GM19238 (cell line): Measurements from ENCODE around the gene ASPHD1.
"Not testable (repeated sequence)": the region's sequence is repeated elsewhere in the genome, so short reads cannot be mapped to it uniquely, and the experiment has no call there.

ENCODE experiments used
- DNase-seq: peaks from one replicate; pipeline ENCODE4 v3.0.0; 2011; ENCODE audit warnings: low spot score; ENCODE audit not compliant: insufficient read length

The ASPHD1 gene

DNA sequence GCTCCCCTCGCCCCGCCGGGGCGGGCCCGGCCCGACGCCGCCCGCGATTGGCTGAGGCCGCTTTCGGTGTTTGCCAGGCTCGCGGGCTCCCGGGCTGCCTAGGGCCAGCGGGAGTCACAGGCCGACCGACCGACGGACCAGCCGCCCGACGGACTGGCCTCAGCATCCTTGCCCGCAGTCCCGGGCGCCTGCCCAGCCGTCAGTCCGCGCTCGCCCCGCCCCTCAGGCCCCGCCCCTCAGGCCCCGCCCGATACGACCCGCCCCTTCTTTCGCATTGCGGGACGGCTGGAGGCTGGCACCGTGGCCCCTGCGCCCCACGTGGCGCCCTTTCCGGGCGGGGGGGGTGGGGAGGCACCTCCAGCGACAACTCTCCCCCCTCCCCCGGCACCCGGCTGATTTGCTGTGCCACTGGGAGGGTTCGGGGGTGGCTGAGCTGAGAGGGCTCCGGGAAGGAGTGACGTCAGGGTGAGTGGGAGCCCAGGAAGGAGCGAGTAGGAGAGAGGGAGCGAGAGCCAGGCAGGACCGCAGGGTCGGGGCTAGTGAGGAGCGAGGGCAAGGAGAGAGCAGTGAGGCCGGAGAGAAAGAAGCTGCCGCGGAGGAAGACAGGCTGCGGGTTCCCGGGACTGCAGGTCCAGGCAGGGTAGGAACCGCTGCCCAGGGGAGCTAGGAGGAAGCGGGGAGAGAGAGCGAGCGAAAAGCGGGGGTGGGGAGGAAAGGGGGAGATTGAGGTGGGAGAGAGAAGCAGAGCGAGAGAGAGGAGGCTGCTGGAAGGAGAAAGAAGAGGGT lies at the start of gene ASPHD1:
Gene ASPHD1 (plus strand): TSS at position 387 of the 786 bp plus-strand sequence. CDS start 484 bp downstream, outside the sequence.
- peak; percentile 83 for DNase-seq

- no peak for DNase-seq
Measured at GRCh38 chr16:29850998-29851397, 49.3 kb upstream of the ASPHD1 start.

- no peak for DNase-seq
Measured at GRCh38 chr16:29852654-29853053, 47.6 kb upstream of the ASPHD1 start.

DNA sequence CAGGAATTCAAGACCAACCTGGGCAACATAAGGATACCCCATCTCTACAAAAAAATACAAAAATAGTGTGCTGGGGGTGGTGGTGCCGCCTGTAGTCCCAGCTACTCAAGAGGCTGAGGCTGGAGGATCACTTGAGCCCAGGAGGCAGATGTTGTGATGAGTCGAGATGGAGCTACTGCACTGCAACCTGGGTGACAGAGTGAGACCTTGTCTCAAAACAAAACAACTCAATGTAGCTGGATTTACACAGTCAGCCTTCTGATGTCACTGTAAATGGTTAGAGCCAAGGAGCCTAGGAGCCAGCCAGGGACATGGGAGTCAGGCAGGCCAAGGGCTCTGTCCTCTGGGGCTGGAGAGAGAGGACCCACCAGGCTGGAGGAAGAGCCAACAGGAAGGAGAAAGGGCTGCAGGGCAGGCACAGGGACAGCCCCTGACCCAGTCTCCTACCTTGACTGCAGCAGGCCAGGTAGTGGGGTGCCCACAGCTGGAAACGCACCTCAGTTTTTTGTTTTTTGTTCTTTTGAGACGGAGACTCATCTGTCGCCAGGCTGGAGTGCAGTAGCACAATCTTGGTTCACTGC lies 45.7 kb upstream of the ASPHD1 start:
- DNase-seq = no peak

- DNase-seq = no peak
Measured at GRCh38 chr16:29857133-29857760, 43.0 kb upstream of the ASPHD1 start.

DNA sequence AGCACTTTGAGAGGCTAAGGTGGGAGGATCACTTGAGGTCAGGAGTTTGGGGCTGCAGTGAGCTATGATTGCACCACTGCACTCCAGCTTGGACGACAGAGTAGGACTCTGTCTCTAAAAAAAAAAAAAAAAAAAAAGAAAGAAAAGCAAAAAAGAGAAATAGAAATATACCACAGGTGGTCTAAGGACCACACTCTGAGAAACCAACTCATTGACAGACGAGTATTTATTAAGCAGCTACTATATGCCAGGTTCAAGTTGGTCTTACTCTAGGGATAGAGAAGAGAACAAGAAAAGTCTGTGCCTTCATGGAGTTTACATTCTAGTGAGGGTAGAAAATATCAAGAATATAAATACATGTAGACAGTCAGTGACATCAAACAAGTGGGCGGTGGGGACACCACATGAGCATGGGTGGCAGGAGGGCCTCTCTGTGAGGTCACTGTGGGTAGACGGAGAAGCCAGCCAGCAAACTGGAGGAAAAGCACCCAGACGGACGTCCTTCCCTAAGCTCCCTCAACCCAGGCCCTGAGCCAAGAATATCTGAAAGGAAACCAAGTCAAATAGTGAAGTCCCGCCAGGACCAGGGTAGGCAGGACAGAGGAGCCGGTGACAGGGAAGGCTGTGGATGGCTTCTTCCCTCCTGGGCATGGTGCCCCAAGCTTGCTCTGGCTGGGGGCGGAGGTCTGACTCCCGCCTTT lies 42.0 kb upstream of the ASPHD1 start:
- no peak for DNase-seq

GRCh38 chr16:29858974-29859373 lies 41.3 kb upstream of the ASPHD1 start:
- no peak for DNase-seq

GRCh38 chr16:29860218-29860617 lies 40.1 kb upstream of the ASPHD1 start:
- DNase-seq = no peak

DNA sequence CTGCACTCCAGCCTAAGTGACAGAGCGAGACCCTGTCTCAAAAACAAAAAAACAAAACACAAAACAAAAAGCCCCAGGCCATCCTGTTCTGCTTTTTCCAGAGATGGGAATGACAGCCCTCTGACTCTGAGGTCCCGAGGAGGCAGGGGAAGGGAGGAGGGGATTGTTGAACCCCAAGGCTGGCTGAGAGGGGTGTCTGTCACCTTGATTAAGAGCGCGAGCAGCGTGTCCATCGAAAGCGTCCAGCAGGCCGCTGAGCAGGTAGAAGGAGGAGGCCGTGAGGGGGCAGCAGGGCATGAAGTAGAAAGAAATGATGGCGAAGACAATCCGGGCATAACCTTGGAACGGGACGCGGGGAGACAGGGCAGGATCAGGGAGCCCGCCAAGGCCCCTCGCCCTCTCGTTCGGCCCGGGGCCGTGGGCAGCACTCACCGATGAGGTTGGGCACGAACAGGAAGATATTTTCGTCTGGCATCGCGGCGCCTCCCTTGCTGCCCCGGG lies 37.9 kb upstream of the ASPHD1 start:
- no peak for DNase-seq

DNA sequence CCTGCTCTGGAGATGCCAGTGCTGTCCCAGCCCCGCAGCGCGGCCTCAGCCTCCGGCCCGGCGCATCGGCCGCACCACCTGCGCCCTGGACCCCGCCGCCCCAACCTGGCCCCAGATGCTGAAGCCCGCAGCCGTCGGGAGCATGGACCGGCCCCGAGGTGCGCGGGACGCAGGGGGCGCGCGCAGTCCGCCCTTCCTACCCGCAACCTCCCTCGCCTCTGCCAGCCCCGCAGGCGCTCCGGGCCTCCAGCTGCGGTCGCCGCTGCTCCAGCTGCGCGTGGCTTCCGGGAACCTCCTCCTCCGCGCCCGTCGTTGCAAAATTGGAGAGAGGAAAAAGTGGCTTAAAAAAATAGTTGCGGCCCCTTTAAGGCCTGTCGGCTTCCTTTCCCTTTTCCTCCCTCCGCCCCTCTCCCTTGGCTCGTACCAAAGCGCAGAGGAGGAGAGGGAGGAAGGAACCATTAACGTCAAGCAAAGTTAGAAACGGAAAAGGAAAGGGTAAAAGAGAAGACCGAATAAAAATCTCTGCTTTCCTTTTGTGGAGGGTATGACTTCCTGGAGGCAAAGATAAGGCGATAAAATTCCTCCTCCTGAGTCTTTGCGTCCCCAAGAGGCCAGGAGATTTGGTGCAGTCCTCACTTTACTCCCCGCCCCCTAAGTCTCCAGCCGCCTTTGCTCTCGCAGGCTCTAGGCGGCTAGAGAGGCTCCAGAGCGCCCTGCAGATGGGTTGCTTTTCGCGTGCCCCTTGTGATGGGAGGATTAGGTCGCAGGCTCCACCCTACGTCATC lies 37.2 kb upstream of the ASPHD1 start, which contains the start of gene CDIPT:
Gene CDIPT (minus strand): TSS at position 343 of the 785 bp plus-strand sequence. CDS start 369 bp downstream, outside the sequence.
- peak; percentile 91 for DNase-seq

DNA sequence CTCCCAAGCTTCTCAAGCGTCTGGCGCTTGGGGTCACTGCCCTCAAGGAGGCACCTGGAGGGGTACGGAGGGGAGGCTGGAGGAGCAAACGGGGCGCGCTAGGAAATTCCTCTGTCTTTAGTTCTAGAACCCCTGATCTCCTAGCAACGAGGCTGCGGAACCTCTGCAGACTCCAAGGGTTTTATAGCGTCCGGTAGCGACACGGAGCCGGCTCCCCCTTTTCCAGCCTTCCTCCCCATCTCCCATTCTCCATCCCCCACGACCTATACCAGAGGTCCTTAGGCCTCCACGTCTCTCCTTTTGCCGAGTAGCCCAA lies 36.7 kb upstream of the ASPHD1 start:
- no peak for DNase-seq

DNA sequence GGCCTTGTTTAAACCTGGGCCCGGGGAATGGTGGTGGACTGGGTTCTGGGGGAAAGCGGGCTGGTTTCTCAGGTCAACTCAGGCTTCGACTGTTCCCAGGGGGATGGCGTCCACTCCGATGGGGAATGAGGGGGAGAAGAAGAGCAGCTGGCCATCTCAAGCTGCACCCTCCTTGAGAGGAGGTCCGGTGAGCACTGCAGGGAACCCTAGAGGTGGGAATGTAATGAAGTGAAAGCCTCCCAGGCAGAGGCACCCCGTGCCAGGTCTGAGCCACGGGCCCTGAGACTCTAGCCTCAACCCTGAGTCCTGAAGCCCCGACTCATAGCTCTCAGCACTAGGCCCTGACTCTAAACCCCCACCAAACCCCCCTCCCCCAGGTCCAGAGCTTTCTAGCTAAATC lies 36.1 kb upstream of the ASPHD1 start:
- no peak for DNase-seq

GRCh38 chr16:29868396-29869009 lies 31.8 kb upstream of the ASPHD1 start:
- DNase-seq = no peak

DNA sequence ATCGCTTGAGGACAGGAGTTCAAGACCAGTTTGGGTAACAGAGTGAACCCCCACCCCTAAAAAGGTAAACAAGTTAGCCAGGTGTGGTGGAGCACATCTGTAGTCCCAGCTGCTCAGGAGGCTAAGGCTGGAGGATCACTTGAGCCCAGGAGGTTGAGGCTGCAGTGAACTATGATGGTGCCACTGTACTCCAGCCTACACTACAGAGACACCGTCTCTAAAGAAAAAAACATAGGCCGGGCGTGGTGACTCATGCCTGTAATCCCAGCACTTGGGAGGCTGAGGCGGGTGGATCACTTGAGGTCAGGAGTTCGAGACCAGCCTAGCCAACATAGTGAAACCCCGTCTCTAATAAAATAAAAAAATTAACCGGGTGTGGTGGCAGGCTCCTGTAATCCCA lies 31.2 kb upstream of the ASPHD1 start:
- DNase-seq = not testable (repeated sequence)

DNA sequence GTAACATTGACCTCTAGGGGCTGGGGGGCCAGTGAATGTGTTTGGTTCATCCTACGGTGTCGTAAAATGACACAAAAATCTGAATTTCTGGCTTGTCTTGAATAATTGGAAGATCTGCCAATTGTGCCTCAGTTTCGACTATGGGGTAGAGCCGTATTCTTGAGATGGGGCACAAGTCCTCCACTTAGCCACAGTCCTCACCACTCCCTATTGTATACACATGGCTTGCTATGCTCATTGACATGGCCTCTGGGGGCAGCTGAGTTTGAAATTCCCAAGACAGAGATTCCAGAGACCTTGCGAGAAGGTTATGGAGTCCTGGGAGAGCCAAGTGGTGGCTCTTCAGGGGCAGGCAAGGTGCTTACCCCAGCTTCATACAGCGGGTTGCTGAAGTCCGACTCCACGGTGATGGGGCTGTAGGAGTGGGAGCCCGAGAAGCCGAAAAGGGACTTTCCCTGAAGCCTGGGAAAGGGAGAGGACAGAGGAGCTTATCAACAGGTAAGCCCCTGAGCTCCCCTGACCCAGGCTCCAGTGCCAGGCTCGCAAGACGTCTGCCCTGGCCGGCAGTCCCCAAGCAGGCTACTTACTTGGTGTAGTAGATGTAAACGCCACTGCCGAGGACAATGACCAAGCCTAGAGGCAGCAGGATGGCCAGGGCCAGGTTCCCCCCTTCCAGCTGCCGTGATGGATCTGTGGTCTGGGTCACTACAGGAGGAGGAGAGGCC lies 28.3 kb upstream of the ASPHD1 start:
- DNase-seq = no peak

DNA sequence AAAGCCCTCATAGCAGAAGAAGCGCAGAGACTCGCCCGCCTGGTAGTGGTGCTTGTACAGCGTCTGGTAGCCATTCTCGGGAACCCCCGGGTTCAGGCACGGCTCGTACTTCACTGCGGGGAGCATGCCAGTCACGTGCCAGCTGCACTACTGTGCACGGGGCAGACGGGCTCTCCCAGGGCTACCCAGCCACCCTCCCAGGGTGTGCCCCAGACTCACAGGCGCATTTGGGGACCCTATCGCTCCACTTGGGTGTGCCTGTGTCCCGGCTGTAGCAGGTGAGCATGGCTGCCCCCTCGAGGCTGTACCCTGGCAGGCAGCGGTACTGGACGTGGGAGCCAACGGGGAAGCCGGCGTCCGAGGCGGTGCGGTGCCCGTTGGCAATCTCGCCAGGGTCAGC lies 27.0 kb upstream of the ASPHD1 start:
- no peak for DNase-seq

- DNase-seq = no peak
Measured at GRCh38 chr16:29875206-29875605, 25.1 kb upstream of the ASPHD1 start.

DNA sequence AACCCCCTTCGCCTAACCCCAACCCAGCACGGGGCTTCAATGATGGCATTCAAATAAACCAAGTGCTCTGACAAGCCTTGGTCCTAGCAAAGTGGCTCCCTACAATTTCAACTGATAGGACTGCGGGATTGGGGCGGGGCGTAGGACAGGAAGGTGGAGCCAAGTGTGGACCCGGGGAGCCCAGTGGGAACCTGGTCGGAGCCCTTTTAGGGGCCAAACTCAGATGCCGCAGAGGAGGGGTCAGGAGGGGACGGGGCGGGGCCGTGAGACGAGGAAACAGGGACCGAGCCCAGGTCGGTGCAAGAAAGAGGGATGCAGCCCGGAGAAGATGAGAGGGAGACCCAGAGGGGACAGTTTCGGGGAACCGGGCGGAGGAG lies 24.1 kb upstream of the ASPHD1 start:
- DNase-seq = no peak

DNA sequence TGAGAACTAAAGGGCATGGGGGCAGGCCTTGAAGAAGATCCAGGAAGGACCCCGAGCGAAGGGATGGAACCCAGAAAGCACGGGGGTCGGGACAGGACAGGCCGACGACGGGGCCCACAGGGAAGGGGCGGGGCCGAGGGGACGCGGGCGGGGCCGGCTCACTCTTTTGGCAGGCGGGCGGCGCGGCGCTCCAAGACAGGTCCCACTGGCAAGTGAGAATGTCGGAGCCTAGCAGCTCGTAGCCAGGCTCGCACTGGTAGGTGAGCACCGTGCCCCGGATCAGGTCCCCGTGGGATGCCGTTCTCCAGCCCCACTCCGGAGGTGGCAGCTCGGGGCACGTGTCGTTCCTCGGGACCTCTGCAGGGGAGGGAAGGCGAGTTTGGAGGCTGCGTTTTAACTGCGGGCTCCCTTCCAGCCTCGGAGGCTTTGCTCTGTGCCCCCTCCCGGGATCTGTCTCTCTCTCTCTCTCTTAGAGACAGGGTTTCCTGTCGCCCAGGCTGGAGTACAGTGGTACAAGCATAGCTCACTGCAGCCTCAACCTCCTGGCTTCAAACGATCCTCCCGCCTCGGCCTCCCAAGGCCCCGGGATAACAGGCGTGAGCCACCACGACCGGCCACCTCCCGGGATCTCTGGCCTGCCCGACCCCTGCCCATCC lies 23.6 kb upstream of the ASPHD1 start:
- DNase-seq = no peak
